Epithelial cell of esophagus (primary cell): ENCODE results near the gene TUFM.

ENCODE experiments used
- DNase-seq: peaks from one replicate; pipeline ENCODE4 v3.0.0; 2010; ENCODE audit warnings: low read depth
- H3K4me3 ChIP-seq: 2 replicates; pipeline ENCODE4 v1.5.1; 2011; ENCODE audit warnings: mild to moderate bottlenecking, low read length, control low read depth
- CTCF ChIP-seq: IDR thresholded peaks from 2 replicates; pipeline ENCODE4 v1.5.1; 2011; ENCODE audit warnings: low read depth, mild to moderate bottlenecking, low read length, control low read depth, inconsistent platforms; ENCODE audit not compliant: insufficient read depth; ENCODE audit errors: missing control alignments

TUFM gene

DNA sequence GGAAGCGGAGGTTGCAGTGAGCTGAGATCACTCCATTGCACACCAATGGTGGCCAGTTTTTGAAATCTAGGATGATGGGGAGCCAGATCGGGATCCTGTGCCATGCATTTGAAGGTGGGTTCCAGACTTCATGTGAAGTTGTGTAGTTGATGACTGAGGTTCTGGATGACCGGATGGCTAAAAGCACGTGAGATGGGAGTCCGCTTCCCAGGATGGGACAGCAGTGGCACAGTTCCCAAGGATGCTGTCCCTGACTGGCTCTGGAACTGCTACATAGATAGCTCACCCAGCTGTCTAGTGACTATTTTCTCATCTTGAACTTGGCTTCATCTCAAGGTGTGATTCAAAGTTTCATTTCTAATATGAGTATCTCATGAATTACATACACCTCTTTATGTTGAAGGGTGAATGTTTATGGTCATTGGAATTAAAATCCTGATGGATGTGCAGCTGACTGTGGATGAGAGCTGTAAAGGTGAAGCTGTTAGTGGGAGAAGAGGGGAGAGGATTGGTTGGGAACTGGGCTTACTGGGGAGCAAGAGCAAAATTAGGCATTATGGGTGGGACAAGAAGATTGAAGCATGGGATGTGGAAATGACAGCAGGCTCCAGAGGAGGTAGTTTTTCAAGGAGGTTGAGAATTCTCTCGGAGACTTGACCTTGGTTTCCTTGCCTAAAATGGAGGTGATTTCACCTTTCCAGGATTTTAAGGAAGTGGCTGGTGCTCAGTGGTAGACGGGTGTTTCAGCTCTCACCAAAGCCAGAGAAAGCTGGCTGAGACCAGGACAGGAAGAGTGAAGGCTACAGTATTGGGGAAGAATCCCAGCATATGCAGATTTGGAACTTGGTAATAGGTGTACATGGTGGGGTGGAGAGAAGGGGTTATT, 8.2 kb downstream of the TUFM start:
- no peak overlapping the region for H3K4me3 ChIP-seq
- no peak for DNase-seq
- TF ChIP-seq CTCF: no peak

GRCh38 chr16:28836761-28837064, 9.4 kb downstream of the TUFM start:
- DNase-seq: no peak
- TF ChIP-seq CTCF: no peak
- H3K4me3 ChIP-seq: no peak overlapping the region

GRCh38 chr16:28835864-28836760, 10.0 kb downstream of the TUFM start:
- H3K4me3 ChIP-seq: no peak overlapping the region
- TF ChIP-seq CTCF: no peak
- no peak for DNase-seq

- H3K4me3 ChIP-seq: no peak overlapping the region
- DNase-seq: no peak
- no peak for TF ChIP-seq CTCF
Measured at GRCh38 chr16:28834873-28835863, 11.0 kb downstream of the TUFM start.

DNA sequence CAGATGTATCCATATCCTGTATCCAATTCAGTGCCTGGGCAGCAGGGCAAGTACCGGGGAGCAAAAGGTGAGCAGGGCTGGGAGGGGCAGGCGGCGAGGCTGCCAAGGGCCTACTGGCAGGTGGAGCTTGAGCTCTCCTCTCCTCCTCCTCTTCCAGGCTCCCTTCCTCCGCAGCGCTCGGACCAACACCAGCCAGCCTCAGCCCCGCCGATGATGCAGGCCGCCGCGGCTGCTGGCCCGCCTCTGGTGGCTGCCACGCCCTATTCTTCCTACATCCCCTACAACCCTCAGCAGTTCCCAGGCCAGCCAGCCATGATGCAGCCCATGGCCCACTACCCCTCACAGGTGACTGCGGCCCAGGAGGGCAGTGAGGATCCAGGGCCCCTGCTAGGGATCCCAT, 11.8 kb downstream of the TUFM start:
- no peak overlapping the region for H3K4me3 ChIP-seq
- TF ChIP-seq CTCF: no peak
- DNase-seq: no peak

DNA sequence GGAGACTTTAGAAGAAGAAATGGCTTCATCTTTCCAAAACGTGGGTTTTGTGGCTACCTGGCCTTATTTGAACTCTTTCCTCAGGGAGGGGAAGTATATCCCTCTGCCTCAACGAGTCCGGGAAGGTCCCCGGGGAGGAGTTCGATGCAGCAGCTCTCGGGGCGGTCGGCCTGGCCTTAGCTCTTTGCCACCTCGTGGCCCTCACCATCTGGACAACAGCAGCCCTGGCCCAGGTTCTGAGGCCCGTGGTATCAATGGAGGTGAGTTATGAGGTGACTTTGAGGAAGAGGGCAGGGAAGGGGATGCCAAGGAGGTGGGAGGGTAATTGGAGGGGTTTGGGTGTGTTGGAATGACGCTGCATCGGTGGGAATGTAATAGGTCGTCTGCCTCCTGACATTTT, 15.6 kb downstream of the TUFM start:
- no peak for DNase-seq
- TF ChIP-seq CTCF: no peak
- no peak overlapping the region for H3K4me3 ChIP-seq
